ENCODE results near the gene UBE2C. TPM values are rescaled to one million over a fixed set of nuclear protein-coding genes. Genes with fewer than 3 reads are reported as not detected.

The UBE2C gene
- total RNA-seq, 1 experiment from 2014 or later: 423 TPM

Other genes starting within 250 kb of the UBE2C start
- gene WFDC8, start 233.4 kb upstream of the UBE2C start, total RNA-seq (2022): not detected in 2 replicates
- gene WFDC10A, start 182.9 kb upstream of the UBE2C start, total RNA-seq (2022): not detected in 2 replicates
- not detected in 2 replicates for gene WFDC9, start 181.4 kb upstream of the UBE2C start, total RNA-seq (2022)
- gene WFDC11, start 142.4 kb upstream of the UBE2C start, total RNA-seq (2022): not detected in 2 replicates
- gene WFDC13, start 110.6 kb upstream of the UBE2C start, total RNA-seq (2022): not detected in 2 replicates
- not detected in 2 replicates for gene WFDC10B, start 107.6 kb upstream of the UBE2C start, total RNA-seq (2022)
- gene SPINT4, start 90.3 kb upstream of the UBE2C start, total RNA-seq (2022): not detected in 2 replicates
- gene WFDC3, start 20.8 kb upstream of the UBE2C start, total RNA-seq (2022): 1.1 and 1.7 TPM in 2 replicates
- gene DNTTIP1, start 20.7 kb upstream of the UBE2C start, total RNA-seq (2022): 89.3 and 105 TPM in 2 replicates
- gene TNNC2, start 14.7 kb downstream of the UBE2C start, total RNA-seq (2022): not detected in 2 replicates
- 14.1 and 15.6 TPM in 2 replicates for gene SNX21, start 21.2 kb downstream of the UBE2C start, total RNA-seq (2022)
- gene ACOT8, start 44.7 kb downstream of the UBE2C start, total RNA-seq (2022): 35.1 and 36.2 TPM in 2 replicates
- gene ZSWIM3, start 45.0 kb downstream of the UBE2C start, total RNA-seq (2022): 6.1 and 6.4 TPM in 2 replicates
- 24.8 and 27.3 TPM in 2 replicates for gene ZSWIM1, start 68.6 kb downstream of the UBE2C start, total RNA-seq (2022)
- 6.7 and 7.3 TPM in 2 replicates for gene SPATA25, start 75.0 kb downstream of the UBE2C start, total RNA-seq (2022)
- gene NEURL2, start 78.6 kb downstream of the UBE2C start, total RNA-seq (2022): 12.6 TPM in 2 replicates
- 282 and 294 TPM in 2 replicates for gene CTSA, start 78.7 kb downstream of the UBE2C start, total RNA-seq (2022)
- gene PLTP, start 99.5 kb downstream of the UBE2C start, total RNA-seq (2022): 39.6 and 42.6 TPM in 2 replicates
- 66.5 and 75.9 TPM in 2 replicates for gene PCIF1, start 122.0 kb downstream of the UBE2C start, total RNA-seq (2022)
- 35.1 and 38.1 TPM in 2 replicates for gene ZNF335, start 159.6 kb downstream of the UBE2C start, total RNA-seq (2022)
- 0.16 TPM in 1 of 2 replicates, not detected in the other for gene MMP9, start 196.3 kb downstream of the UBE2C start, total RNA-seq (2022)
- 0.56 and 1.9 TPM in 2 replicates for gene SLC12A5, start 216.6 kb downstream of the UBE2C start, total RNA-seq (2022)

Data from Caco-2 (cell line).